GM13976 (cell line): Measurements from ENCODE around the gene TFPI.

Experiments used
- DNase-seq: peaks from one replicate; pipeline ENCODE4 v3.0.0; 2012; ENCODE audit warnings: low spot score
- in situ Hi-C: fragments of 300-500 bp; cut with MboI; formaldehyde crosslinking; loops from one replicate; pipeline ENCODE4 v1.12.0; 2022; ENCODE audit warnings: low sequenced_read_pairs, mixed read lengths, inconsistent platforms; ENCODE audit not compliant: unreplicated experiment
- TF ChIP-seq, protein P1 (sequence below): IDR thresholded peaks from 2 replicates; pipeline ENCODE4 v1.5.1; 2012; ENCODE audit warnings: borderline replicate concordance, mild to moderate bottlenecking; ENCODE audit not compliant: insufficient read depth; ENCODE audit errors: extremely low read depth, missing control alignments, control extremely low read depth

TFPI gene

GRCh38 chr2:187470698-187471097 lies 83.5 kb downstream of the TFPI start:
- TF ChIP-seq, protein P1, sequence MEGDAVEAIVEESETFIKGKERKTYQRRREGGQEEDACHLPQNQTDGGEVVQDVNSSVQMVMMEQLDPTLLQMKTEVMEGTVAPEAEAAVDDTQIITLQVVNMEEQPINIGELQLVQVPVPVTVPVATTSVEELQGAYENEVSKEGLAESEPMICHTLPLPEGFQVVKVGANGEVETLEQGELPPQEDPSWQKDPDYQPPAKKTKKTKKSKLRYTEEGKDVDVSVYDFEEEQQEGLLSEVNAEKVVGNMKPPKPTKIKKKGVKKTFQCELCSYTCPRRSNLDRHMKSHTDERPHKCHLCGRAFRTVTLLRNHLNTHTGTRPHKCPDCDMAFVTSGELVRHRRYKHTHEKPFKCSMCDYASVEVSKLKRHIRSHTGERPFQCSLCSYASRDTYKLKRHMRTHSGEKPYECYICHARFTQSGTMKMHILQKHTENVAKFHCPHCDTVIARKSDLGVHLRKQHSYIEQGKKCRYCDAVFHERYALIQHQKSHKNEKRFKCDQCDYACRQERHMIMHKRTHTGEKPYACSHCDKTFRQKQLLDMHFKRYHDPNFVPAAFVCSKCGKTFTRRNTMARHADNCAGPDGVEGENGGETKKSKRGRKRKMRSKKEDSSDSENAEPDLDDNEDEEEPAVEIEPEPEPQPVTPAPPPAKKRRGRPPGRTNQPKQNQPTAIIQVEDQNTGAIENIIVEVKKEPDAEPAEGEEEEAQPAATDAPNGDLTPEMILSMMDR = no peak
- in situ Hi-C loops = loop anchor here (25.0 kb wide), 1 partner anchor 583 kb away; no protein-coding TSS in a partner anchor
- no peak for DNase-seq

DNA sequence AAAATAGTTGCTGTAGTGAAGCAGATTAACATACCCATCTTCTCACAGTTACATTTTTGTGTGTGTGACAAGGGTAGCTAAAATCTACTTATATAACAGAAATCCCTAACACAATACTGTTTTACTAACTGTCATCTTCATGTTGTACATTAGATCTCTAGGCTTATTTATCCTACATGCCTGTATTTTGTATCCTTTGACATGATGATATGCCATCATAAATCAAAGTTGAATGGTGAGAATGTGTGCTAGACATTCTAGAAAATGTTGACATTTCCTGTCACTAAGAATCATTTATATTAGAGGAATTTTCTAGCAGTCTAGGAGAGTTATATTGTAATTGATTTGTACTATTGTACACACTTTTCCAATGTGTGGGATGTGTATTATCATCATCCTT lies 84.7 kb downstream of the TFPI start:
- TF ChIP-seq, protein P1 = no peak
- in situ Hi-C loops = loop anchor here (25.0 kb wide), 1 partner anchor 582 kb away; no protein-coding TSS in a partner anchor
- DNase-seq = no peak

DNA sequence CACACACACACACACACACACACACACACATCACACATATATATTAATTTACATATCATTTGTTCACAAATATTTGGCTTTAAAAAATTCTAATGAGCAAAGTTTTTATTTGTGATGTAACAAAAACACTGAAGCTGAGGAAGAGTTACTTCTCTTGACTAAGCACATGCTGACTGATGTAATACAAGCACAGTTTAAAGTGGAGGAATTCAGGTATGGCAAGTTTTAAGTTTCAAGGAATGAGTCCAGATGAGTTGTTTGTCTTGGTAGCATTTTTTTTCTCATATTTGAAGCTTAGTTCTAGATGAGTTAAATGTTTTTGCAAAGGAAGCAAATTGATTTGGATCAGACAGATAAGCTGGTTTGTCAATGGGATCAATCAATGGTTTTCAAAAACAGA lies 86.0 kb downstream of the TFPI start:
- TF ChIP-seq, protein P1 = no peak
- no peak for DNase-seq
- in situ Hi-C loops = loop anchor here (25.0 kb wide), 1 partner anchor 581 kb away; no protein-coding TSS in a partner anchor

GRCh38 chr2:187466129-187466792 lies 88.0 kb downstream of the TFPI start:
- DNase-seq = no peak
- TF ChIP-seq, protein P1 = no peak
- in situ Hi-C loops = loop anchor here (25.0 kb wide), 1 partner anchor 579 kb away; no protein-coding TSS in a partner anchor

- TF ChIP-seq, protein P1 = no peak
- in situ Hi-C loops = loop anchor here (25.0 kb wide), 1 partner anchor 576 kb away; no protein-coding TSS in a partner anchor
- no peak for DNase-seq
Measured at GRCh38 chr2:187462839-187463238, 91.4 kb downstream of the TFPI start.

DNA sequence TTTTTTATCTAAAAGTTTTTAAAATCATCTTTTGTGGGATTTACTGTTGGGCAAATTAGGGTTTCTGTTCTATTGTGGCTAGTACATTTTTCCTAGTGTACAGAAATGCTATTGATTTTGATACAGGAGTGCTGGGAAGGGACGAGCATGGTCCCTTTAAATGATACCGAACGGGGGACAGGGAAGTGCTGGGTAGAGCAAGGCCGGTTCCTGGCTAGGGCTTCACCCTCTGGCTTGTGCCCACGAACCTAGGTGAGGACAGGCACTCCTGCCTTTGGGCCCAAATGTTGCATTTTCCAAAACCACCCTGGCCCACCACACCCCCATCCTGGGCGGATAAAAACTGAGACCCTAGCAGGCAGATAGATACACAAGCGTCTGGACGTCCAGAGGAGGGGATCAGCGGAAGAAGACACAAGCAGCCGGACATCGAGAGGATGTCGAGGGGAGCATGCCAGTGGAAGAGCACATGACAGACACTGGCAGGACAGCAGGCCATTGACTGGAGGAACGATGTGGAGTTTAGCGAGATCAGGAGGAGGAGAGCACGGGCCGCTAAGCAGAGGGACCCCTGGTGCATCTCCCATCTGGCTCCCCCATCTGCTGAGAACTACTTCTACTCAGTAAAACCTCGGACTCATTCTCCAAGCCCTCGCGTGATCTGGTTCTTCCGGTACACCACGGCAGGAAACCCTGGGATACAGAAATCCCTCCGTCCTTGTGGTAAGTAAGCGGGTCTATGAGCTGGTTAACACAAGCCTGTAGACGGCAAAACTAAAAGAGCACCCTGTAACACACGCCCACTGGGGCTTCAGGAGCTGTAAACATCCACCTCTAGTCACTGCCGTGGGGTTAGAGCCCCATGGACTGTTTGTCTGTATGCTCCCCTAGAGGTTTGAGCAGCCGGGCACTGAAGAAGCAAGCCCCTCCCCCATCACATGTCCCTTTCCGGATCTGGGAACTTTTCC lies 92.7 kb downstream of the TFPI start:
- TF ChIP-seq, protein P1 = no peak
- DNase-seq = no peak
- in situ Hi-C loops = loop anchor here (25.0 kb wide), 1 partner anchor 574 kb away; no protein-coding TSS in a partner anchor
